ENCODE results near the gene PIM3. TPM values are rescaled to one million over a fixed set of nuclear protein-coding genes. Genes with fewer than 3 reads are reported as not detected.

Gene PIM3
- total and polyA plus RNA-seq, 10 of the 15 experiments (the other 5 are each of a cell fraction or from before 2014, with no cell fraction given), result 0.31 to 60.8 (median 12.4) TPM

DNA sequence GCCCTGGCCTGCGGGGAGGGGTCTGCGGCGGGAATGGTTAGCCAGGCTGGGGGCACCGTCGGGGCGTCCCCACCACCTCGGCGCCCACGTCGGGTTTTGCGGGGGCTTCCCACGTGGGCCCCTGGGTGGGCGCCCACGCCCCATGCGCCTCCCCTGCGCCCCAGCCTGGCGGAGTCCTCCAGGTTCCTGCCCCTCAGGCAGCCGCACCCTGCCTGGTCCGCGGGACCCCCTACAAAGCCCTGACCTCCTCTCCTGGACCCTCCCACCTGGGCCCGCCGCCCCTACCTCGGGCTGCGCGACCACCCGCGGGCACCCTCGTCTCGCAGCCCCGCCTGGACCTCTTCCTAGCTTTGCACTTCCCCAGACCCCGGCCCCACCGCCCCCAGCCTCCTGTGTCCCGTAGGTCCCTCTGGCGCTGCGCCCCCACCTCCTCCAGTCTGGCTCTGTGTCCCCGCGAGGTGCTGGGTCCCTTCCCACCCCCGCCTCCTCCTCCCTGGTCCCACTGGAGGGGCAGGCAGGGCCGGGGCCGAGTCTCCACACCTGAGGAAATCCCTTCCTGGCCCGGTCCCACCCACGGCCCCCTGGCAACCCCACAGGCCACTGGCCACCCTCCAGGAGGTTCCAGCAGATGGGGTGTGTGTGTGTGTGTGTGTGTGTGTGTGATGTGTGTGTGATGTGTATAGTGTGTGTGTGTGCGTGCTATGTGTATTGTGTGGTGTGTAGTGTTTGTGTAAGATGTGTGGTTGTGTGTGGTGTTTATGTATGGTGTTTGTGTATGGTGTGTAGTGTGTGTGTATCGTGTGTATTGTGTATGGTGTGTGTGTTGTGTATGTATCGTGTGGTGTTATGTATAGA, 11.8 kb downstream of the PIM3 start (continued):
- TF ChIP-seq, protein P1, sequence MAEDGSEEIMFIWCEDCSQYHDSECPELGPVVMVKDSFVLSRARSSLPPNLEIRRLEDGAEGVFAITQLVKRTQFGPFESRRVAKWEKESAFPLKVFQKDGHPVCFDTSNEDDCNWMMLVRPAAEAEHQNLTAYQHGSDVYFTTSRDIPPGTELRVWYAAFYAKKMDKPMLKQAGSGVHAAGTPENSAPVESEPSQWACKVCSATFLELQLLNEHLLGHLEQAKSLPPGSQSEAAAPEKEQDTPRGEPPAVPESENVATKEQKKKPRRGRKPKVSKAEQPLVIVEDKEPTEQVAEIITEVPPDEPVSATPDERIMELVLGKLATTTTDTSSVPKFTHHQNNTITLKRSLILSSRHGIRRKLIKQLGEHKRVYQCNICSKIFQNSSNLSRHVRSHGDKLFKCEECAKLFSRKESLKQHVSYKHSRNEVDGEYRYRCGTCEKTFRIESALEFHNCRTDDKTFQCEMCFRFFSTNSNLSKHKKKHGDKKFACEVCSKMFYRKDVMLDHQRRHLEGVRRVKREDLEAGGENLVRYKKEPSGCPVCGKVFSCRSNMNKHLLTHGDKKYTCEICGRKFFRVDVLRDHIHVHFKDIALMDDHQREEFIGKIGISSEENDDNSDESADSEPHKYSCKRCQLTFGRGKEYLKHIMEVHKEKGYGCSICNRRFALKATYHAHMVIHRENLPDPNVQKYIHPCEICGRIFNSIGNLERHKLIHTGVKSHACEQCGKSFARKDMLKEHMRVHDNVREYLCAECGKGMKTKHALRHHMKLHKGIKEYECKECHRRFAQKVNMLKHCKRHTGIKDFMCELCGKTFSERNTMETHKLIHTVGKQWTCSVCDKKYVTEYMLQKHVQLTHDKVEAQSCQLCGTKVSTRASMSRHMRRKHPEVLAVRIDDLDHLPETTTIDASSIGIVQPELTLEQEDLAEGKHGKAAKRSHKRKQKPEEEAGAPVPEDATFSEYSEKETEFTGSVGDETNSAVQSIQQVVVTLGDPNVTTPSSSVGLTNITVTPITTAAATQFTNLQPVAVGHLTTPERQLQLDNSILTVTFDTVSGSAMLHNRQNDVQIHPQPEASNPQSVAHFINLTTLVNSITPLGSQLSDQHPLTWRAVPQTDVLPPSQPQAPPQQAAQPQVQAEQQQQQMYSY (CRISPR knock-in tag; IDR thresholded peaks at IDR 0.05), result no peak
- TF ChIP-seq RBBP5 (conservative IDR thresholded peaks at IDR 0.05) (no peak), TCF3 (IDR thresholded peaks at IDR 0.05; ENCODE audit: borderline replicate concordance, insufficient read depth, low read depth, low read length) (no peak), TCF12 (IDR thresholded peaks at IDR 0.05; ENCODE audit: low read depth, low read length) (no peak), BMI1 (IDR thresholded peaks at IDR 0.05; ENCODE audit: borderline replicate concordance) (peak; percentile 11; the same call in 1 of the 2 replicates), ZZZ3 (IDR thresholded peaks at IDR 0.05; ENCODE audit: control insufficient read depth, insufficient read length, low read depth) (no peak), NFYB (IDR thresholded peaks at IDR 0.05; ENCODE audit: insufficient read depth, low read depth, low read length) (no peak), GATAD2B (conservative IDR thresholded peaks at IDR 0.05; ENCODE audit: low read depth) (peak; percentile 32; the same call in 1 of the 2 replicates), IKZF1 (conservative IDR thresholded peaks at IDR 0.05) (peak; percentile 27; the same call in 1 of the 2 replicates), SUZ12 (IDR thresholded peaks at IDR 0.05; ENCODE audit: unreplicated experiment) (no peak), BHLHE40 (IDR thresholded peaks at IDR 0.05; ENCODE audit: borderline replicate concordance in 1 of 2, low read depth in 2 of 2, low read length in 1 of 2) (0 out of 4 replicates have a peak, but pooled peaks of 1 of the 2 experiments have one; percentile 4), TBL1XR1 (IDR thresholded peaks at IDR 0.05; ENCODE audit: low read depth, low read length) (no peak), PAX8 (IDR thresholded peaks at IDR 0.05) (no peak), MEF2B (IDR thresholded peaks at IDR 0.05; ENCODE audit: partially characterized antibody, poor library complexity, severe bottlenecking) (no peak), STAT3 (IDR thresholded peaks at IDR 0.05; ENCODE audit: low read depth, low read length) (no peak), NFIC (IDR thresholded peaks at IDR 0.05; ENCODE audit: low read depth, low read length) (no peak), RELA (IDR thresholded peaks at IDR 0.05; ENCODE audit: borderline replicate concordance, partially characterized antibody) (peak; percentile 5), ZNF274 (IDR thresholded peaks at IDR 0.05; ENCODE audit: insufficient read depth, insufficient read length) (no peak), STAT1 (conservative IDR thresholded peaks at IDR 0.05) (no peak), IKZF2 (IDR thresholded peaks at IDR 0.05) (peak in 1 of 2 experiments; percentile 23; a peak in 1 of 4 replicates), MTA3 (IDR thresholded peaks at IDR 0.05; ENCODE audit: borderline replicate concordance, low read length) (no peak)
- TF ChIP-seq, protein P2, sequence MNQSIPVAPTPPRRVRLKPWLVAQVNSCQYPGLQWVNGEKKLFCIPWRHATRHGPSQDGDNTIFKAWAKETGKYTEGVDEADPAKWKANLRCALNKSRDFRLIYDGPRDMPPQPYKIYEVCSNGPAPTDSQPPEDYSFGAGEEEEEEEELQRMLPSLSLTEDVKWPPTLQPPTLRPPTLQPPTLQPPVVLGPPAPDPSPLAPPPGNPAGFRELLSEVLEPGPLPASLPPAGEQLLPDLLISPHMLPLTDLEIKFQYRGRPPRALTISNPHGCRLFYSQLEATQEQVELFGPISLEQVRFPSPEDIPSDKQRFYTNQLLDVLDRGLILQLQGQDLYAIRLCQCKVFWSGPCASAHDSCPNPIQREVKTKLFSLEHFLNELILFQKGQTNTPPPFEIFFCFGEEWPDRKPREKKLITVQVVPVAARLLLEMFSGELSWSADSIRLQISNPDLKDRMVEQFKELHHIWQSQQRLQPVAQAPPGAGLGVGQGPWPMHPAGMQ (IDR thresholded peaks at IDR 0.05; ENCODE audit: borderline replicate concordance), result no peak
- TF ChIP-seq, protein P3, sequence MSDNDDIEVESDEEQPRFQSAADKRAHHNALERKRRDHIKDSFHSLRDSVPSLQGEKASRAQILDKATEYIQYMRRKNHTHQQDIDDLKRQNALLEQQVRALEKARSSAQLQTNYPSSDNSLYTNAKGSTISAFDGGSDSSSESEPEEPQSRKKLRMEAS (IDR thresholded peaks at IDR 0.05; ENCODE audit: low read depth, low read length), result no peak
- TF ChIP-seq, protein P4, sequence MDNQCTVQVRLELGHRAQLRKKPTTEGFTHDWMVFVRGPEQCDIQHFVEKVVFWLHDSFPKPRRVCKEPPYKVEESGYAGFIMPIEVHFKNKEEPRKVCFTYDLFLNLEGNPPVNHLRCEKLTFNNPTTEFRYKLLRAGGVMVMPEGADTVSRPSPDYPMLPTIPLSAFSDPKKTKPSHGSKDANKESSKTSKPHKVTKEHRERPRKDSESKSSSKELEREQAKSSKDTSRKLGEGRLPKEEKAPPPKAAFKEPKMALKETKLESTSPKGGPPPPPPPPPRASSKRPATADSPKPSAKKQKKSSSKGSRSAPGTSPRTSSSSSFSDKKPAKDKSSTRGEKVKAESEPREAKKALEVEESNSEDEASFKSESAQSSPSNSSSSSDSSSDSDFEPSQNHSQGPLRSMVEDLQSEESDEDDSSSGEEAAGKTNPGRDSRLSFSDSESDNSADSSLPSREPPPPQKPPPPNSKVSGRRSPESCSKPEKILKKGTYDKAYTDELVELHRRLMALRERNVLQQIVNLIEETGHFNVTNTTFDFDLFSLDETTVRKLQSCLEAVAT (IDR thresholded peaks at IDR 0.05), result peak; percentile 89
